Right lobe of liver (tissue), 6 donors: ENCODE data around the gene IMPDH1. TPM values are rescaled to one million over a fixed set of nuclear protein-coding genes. Genes with fewer than 3 reads are reported as not detected.

Experiments
- ATAC-seq, 4 donors: fragments of 200-7000 bp; cut with Tn5 transposase; one replicate each; pipeline ENCODE4 v1.9.1; 2020; ENCODE audit warnings: mild to moderate bottlenecking in 4 of 4, moderate library complexity in 4 of 4
- DNase-seq, 3 donors: peaks; one replicate each; pipeline ENCODE4 v3.0.0-alpha.2; 2020
- H3K27ac ChIP-seq, 3 donors: fragments of 200-600 bp; one replicate each; pipeline ENCODE4 v1.8.0; 2022
- H3K27me3 ChIP-seq, 2 donors: fragments of 200-600 bp; one replicate each; pipeline ENCODE4 v1.8.0; 2022
- H3K36me3 ChIP-seq, 4 donors: fragments of 200-600 bp; sonication (generic) in 1 of 4; one replicate each; pipeline versions ENCODE4 v1.5.1 to v1.8.0; 2017 to 2022; ENCODE audit warnings: control low read depth in 1 of 4
- H3K4me1 ChIP-seq, 4 donors: fragments of 200-600 bp; sonication (generic) in 1 of 4; one replicate each; pipeline versions ENCODE4 v1.5.1 to v1.8.0; 2017 to 2022; ENCODE audit warnings: control low read depth in 1 of 4
- H3K4me3 ChIP-seq, 3 donors: fragments of 200-600 bp; one replicate each; pipeline ENCODE4 v1.8.0; 2022
- H3K9me3 ChIP-seq, 4 donors: fragments of 200-600 bp; sonication (generic) in 1 of 4; one replicate each; pipeline versions ENCODE4 v1.5.1 to v1.8.0; 2017 to 2022; ENCODE audit warnings: control low read depth in 1 of 4
- POLR2A ChIP-seq: fragments of 450-650 bp; IDR thresholded peaks from one replicate; pipeline ENCODE4 v1.6.1; 2017; ENCODE audit warnings: antibody characterized with exemption, mild to moderate bottlenecking
- WGBS: methylation state at CpG from one replicate; pipeline ENCODE4 v1.1.6; 2018; ENCODE audit warnings: low coverage, low lambda C conversion rate; ENCODE audit not compliant: insufficient coverage; ENCODE audit errors: missing lambda C conversion rate; 5-methylcytosine and 5-hydroxymethylcytosine counted together
- intact Hi-C, 2 donors: fragments of 100-400 bp; cut with DNase I; formaldehyde crosslinking; loops; one replicate each; pipeline versions ENCODE4 v1.11.2 to v1.14.1; 2022
- total RNA-seq, 6 experiments: library from RNA; depleted of rRNA in 2 of 6; stranded (reverse); fragments of >200 nt in 2 of 6; fragmentation: NEBNext Ultra II Directional in 3 of 6; extraction: Animal tissue kit (Norgen Biotek cat#: 25700) in 3 of 6; gene quantifications; one replicate each; pipeline versions ENCODE4 v1.1.0 to v1.2.4, GENCODE V29; 2016 to 2023
- TF ChIP-seq, protein P1 (sequence below), 4 donors: fragments of 200-600 bp in 3 of 4; fragments of 450-650 bp in 1 of 4; IDR thresholded peaks; one replicate each; pipeline versions ENCODE4 v1.5.1 to v1.8.0; 2016 to 2022; ENCODE audit warnings: antibody characterized with exemption in 4 of 4, mild to moderate bottlenecking in 2 of 4
- donor health status: DM: no; HTN: yes; CAD: no.
- donor health status: DM: no; HTN: no; CAD: no.
- donor health status: DM: no; HTN: no; CAD: no.
- donor health status: DM: no; HTN: yes; CAD: no.
- donor health status: DM: no; HTN: yes; CAD: no.

Gene IMPDH1
- total RNA-seq, 6 experiments from 2014 or later: 3.0 to 9.8 (median 5.5) TPM

- TF ChIP-seq POLR2A: no peak
- 51% methylated on average over 2 of the region's 2 CpGs for WGBS
- DNase-seq: no peak
- intact Hi-C loops: no loop called here
- H3K4me1 ChIP-seq: peaks cover 0 to 6% (median 0%) of the 10 kb centered on the region in 4 donors
- H3K27me3 ChIP-seq: no peaks in the 10 kb centered on the region
- ATAC-seq: no peak
- H3K9me3 ChIP-seq: no peaks in the 10 kb centered on the region
- no peaks in the 10 kb centered on the region for H3K36me3 ChIP-seq
- no peak overlapping the region for H3K4me3 ChIP-seq
- H3K27ac ChIP-seq: no peak overlapping the region
Measured at GRCh38 chr7:128365432-128365831, 44.4 kb downstream of the IMPDH1 start.

- Histone ChIP-seq H3K36me3 (no peaks in the 10 kb centered on the region), H3K27me3 (no peaks in the 10 kb centered on the region), H3K4me1 (peaks cover 0 to 6% (median 0%) of the 10 kb centered on the region in 4 donors), H3K4me3 (no peak overlapping the region), H3K27ac (no peak overlapping the region), H3K9me3 (no peaks in the 10 kb centered on the region)
- ATAC-seq (no peak), DNase-seq (no peak)
- TF ChIP-seq, protein P1, sequence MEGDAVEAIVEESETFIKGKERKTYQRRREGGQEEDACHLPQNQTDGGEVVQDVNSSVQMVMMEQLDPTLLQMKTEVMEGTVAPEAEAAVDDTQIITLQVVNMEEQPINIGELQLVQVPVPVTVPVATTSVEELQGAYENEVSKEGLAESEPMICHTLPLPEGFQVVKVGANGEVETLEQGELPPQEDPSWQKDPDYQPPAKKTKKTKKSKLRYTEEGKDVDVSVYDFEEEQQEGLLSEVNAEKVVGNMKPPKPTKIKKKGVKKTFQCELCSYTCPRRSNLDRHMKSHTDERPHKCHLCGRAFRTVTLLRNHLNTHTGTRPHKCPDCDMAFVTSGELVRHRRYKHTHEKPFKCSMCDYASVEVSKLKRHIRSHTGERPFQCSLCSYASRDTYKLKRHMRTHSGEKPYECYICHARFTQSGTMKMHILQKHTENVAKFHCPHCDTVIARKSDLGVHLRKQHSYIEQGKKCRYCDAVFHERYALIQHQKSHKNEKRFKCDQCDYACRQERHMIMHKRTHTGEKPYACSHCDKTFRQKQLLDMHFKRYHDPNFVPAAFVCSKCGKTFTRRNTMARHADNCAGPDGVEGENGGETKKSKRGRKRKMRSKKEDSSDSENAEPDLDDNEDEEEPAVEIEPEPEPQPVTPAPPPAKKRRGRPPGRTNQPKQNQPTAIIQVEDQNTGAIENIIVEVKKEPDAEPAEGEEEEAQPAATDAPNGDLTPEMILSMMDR (IDR thresholded peaks at IDR 0.05): no peak
- TF ChIP-seq POLR2A: no peak
- WGBS: 63% methylated on average over 3 of the region's 4 CpGs
- intact Hi-C loops: no loop called here
Measured at GRCh38 chr7:128364166-128364870, 45.5 kb downstream of the IMPDH1 start.

- TF ChIP-seq, protein P1 (IDR thresholded peaks at IDR 0.05): no peak
- TF ChIP-seq POLR2A: no peak
- Histone ChIP-seq H3K27me3 (no peaks in the 10 kb centered on the region), H3K36me3 (no peaks in the 10 kb centered on the region), H3K4me3 (no peak overlapping the region), H3K27ac (no peak overlapping the region), H3K4me1 (peaks cover 0 to 6% (median 0%) of the 10 kb centered on the region in 4 donors), H3K9me3 (no peaks in the 10 kb centered on the region)
- 61% methylated on average over 6 of the region's 6 CpGs for WGBS
- DNase-seq (no peak), ATAC-seq (no peak)
- intact Hi-C loops: no loop called here
Measured at GRCh38 chr7:128363261-128363721, 46.5 kb downstream of the IMPDH1 start.

DNA sequence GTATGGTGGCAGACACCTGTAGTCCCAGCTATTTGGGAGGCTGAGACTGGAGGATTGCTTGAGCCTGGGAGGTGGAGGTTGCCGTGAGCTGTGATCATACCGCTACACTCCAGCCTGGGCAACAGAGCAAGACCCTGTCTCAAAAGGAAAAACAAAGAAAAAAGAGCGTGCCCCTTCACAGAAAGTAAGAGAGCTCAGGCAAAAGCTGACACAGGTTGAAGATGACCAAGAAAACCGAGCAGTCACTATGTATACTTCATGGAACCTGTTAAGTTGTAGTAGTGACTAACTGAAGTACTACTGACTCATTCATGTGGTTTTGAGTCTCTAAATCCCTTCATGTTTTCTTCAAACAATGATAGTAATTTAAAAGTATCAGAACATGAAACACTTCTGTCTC lies 47.1 kb downstream of the IMPDH1 start:
- DNase-seq (no peak), ATAC-seq (no peak)
- TF ChIP-seq, protein P1 (IDR thresholded peaks at IDR 0.05): no peak
- TF ChIP-seq POLR2A: no peak
- Histone ChIP-seq H3K4me1 (peaks cover 0 to 6% (median 0%) of the 10 kb centered on the region in 4 donors), H3K9me3 (no peaks in the 10 kb centered on the region), H3K27ac (no peak overlapping the region), H3K36me3 (no peaks in the 10 kb centered on the region), H3K27me3 (no peaks in the 10 kb centered on the region), H3K4me3 (no peak overlapping the region)
- intact Hi-C loops: no loop called here
- WGBS: 83% methylated on average over 4 of the region's 4 CpGs
